Cardiac fibroblast (primary cell): ENCODE data around the gene CENPN.

Experiments used
- DNase-seq, 2 donors: peaks; one replicate each; pipeline versions ENCODE4 v3.0.0 to v3.0.0-alpha.2; 2010; ENCODE audit warnings: low read depth in 2 of 2
- H3K4me3 ChIP-seq, 2 donors: replicated peaks in 1 of 2; 1 replicate in 1 of 2; 2 replicates in 1 of 2; pipeline ENCODE4 v1.5.1; 2011; ENCODE audit warnings: low read depth in 2 of 2, low read length in 2 of 2, mild to moderate bottlenecking in 2 of 2, moderate library complexity in 1 of 2
- TF ChIP-seq, protein P1 (sequence below): IDR thresholded peaks from one replicate; pipeline ENCODE4 v1.5.1; 2011; ENCODE audit warnings: low read depth, mild to moderate bottlenecking, low read length, inconsistent platforms

CENPN gene

DNA sequence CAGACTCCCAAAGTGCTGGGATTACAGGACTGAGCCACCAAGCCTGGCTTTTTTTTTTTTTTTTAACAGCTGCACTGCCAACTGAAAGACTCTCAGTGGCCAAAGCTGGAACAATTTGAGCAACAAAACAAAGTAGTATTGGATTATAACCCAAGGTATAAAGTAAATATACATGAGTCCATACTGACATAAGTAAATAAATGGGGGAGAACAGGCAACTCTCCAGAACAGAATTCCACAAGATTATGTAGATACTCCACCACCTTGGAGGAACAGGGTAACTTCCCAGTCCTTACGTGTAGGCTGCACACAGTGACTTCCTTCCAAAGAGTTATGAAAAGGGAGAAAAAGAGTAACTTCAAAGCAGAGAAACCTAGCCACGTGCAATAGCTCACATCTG is 16.0 kb upstream of the CENPN start:
- no peak for DNase-seq
- TF ChIP-seq, protein P1, sequence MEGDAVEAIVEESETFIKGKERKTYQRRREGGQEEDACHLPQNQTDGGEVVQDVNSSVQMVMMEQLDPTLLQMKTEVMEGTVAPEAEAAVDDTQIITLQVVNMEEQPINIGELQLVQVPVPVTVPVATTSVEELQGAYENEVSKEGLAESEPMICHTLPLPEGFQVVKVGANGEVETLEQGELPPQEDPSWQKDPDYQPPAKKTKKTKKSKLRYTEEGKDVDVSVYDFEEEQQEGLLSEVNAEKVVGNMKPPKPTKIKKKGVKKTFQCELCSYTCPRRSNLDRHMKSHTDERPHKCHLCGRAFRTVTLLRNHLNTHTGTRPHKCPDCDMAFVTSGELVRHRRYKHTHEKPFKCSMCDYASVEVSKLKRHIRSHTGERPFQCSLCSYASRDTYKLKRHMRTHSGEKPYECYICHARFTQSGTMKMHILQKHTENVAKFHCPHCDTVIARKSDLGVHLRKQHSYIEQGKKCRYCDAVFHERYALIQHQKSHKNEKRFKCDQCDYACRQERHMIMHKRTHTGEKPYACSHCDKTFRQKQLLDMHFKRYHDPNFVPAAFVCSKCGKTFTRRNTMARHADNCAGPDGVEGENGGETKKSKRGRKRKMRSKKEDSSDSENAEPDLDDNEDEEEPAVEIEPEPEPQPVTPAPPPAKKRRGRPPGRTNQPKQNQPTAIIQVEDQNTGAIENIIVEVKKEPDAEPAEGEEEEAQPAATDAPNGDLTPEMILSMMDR: no peak
- no peak overlapping the region for H3K4me3 ChIP-seq

DNA sequence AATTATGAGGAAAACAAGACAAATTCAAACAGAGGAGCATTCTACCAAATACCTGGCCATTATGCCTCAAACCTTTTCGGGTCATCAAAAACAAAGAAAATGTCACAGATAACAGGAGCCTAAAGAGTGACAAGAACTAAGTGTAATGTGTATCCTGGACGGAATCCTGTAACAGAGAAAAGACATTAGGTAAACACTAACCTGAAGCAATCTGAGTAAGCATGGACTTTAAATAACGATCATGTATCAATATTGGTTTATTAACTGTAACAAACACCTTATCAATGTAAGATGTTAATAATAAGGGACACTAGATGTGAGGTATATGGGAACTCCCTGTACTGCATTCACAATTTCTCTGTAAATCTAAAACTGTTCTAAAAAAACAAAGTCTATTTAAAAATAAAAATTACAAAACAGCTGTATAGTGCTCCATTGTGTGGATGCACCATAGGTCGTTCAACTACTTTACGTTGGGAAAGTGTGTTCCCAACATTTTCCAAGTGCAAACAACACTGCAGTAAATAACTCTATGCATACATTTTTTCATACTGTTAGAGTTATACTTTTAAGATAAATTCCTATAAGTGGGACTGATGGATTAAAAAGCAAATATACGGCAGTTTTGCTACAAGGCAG is 15.1 kb upstream of the CENPN start:
- DNase-seq: no peak
- TF ChIP-seq, protein P1: no peak
- no peak overlapping the region for H3K4me3 ChIP-seq

DNA sequence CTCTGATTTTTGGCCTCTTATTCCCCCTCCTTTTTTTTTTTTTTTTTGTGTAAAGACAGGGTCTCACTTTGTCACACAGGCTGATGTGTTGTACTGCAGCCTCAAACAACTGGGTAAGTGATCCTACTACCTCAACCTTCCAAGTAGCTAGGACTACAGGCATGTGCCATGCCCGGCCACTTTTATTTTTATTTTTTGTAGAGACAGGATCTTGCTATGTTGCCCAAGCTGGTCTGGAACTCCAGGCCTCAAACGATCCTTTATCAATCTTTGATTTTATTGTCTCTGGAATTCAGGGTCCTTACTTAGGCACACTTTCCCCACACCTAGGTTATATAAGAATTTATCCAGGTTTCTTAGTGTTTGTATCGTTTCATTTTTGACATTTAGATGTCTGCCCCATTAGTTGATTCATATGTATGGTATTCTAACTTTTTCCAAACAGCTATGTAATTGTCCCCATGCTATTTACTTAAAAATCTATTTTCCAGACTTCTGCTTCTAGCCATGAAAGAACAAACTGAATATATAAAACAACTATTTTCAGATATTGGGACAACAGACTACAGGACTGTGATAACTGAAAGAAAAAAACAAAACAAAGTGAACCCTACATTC is 14.2 kb upstream of the CENPN start:
- peak overlapping the region in 1 of 2 donors; percentile 36 for H3K4me3 ChIP-seq
- TF ChIP-seq, protein P1: no peak
- no peak for DNase-seq

DNA sequence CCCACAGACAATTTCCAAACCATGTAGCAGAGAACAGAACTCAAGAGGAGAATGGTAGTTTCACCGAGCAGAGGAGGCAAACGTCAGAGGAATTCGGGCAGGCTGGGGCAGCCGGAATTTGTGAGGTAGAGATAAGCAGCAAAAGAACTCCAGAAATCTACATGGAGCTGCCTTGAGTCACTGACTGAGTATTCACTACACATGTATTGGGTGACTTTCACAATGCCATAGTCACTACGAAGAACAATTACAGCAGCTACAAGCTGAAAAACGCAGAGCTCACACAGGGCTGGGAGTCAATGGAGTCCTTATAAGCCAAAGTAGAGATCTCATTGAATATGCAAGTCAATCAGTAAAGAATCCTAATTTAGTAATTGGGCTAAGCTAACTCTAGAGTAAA is 13.7 kb upstream of the CENPN start:
- DNase-seq: peak; percentile 92 to 95
- H3K4me3 ChIP-seq: peak overlapping the region; percentile 2 to 36
- TF ChIP-seq, protein P1: no peak

DNA sequence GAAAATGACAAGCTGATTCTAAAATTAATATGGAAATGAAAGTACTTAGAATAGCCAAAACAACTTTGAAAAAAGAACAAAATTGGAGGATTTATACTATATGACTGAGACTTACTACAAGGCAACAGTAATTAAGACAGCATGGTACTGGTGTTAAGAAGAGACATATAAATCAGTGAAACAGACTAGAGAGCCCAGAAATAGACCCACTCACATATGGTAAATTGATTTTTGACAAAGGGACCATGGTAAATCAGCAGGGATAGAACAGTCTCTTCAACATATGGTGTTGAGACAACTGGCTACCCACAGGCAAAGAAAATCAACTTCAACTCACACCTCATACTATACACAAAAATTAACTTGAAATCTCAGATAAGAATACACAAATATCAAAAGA is 13.2 kb upstream of the CENPN start:
- H3K4me3 ChIP-seq: no peak overlapping the region
- TF ChIP-seq, protein P1: no peak
- no peak for DNase-seq

DNA sequence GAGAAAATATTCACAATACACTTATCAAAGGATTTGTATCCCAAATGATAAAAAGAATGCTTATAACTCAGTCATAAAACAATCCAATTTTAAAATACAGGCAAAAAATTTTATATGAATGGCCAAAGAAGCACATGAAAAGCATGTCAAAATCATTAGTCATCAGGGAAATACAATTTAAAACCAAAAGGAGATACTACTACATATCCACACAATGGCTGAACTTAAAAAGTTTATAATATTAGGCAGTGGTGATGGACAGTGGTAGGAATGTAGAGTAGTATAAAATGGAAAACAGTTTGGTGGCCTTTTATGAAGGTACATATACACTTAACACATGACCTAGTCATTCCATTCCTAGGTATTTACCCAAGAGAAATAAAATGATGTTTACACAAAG is 12.6 kb upstream of the CENPN start:
- H3K4me3 ChIP-seq: no peak overlapping the region
- TF ChIP-seq, protein P1: no peak
- peak; percentile 20 to 64 for DNase-seq
